ENCODE results near the gene RNF5.
"Not testable (repeated sequence)": the region's sequence is repeated elsewhere in the genome, so short reads cannot be mapped to it uniquely, and the experiment has no call there.

RNF5 gene

DNA sequence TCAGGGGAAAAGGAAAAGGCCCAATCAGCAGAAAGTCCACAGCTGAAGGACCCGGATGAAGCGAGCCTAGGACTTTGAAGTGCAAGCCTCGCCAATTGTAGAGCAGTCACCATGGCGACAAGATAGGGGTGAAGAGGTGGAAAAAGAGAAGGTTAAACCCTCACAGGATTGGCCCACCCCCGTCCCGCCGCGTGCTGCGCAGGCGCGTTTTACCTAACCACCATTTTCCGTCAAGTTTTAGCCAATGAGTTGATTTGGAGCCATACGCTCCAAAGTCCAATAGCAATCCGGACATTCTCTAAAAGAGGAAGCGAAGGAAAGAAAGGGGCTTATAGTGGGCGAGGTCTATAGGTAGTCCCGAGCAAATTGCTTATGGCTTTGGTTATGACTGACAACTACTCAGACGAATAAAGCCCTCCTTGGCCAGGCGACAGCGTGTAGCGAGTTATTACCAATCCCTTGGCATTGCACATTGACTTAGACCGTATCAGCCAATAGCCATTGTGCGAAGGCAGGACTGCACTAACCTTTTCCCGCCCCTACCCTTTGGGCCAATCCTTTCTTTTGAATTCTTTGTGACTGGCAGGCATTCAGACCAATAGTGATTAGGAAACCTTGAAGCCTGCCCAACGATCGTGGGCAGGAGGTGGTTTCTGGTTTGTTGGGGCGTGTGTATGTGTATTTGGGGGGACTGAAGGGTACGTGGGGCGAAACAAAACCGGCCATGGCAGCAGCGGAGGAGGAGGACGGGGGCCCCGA, at the start of gene RNF5:
Gene RNF5 (plus strand): TSS at position 618 of the 759 bp plus-strand sequence. CDS start 107 bp downstream, at position 725.
- Histone ChIP-seq H2AFZ (ENCODE audit: low read depth, low read length) (no peak within 1 kb of the TSS), H3K9me3 (ENCODE audit: low read length) (no peaks in the 10 kb centered on the region), H3K4me3 (ENCODE audit: low read length) (peak within 1 kb of the TSS; percentile 62), H3K4me1 (ENCODE audit: insufficient read depth, low read length) (peaks cover 37% of the 10 kb centered on the region), H3K27me3 (ENCODE audit: insufficient read depth, low read length) (no peaks in the 10 kb centered on the region), H3K36me3 (ENCODE audit: insufficient read depth, low read length) (peaks cover 31% of the 10 kb centered on the region)

DNA sequence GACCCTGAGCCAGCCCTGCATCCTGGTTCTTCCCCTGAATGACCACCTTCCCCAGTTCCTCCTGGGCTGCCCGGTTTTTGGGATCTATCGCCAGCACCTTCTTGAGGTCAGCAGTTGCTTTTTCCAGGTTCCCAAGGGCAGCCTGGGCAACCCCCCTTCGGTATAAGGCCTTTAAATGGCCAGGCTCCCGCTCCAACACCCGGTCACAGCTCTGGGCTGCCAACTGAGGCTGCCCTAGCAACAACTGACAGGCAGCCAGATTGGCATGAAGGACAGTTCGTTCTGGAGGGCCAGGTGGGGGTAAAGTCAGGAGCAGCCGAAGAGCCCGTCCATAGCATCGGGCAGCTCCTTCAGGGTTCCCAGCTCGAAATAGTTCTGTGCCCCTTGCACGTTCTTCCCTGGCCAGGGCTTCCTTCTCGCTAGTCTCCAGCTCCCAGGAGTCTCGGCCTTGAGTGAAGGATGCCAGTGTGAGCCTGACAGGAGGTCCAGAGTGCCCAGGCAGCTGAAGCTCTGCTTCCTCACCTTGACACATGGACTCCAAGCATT, 49.4 kb upstream of the RNF5 start:
- Histone ChIP-seq H3K36me3 (ENCODE audit: insufficient read depth, low read length) (peaks cover 21% of the 10 kb centered on the region), H3K27me3 (ENCODE audit: insufficient read depth, low read length) (no peaks in the 10 kb centered on the region), H3K9me3 (ENCODE audit: low read length) (no peaks in the 10 kb centered on the region), H2AFZ (ENCODE audit: low read depth, low read length) (no peak overlapping the region), H3K4me3 (ENCODE audit: low read length) (peak overlapping the region; percentile 77), H3K4me1 (ENCODE audit: insufficient read depth, low read length) (peaks cover 24% of the 10 kb centered on the region)

- Histone ChIP-seq H2AFZ (ENCODE audit: low read depth, low read length) (peak overlapping the region; percentile 78), H3K4me3 (ENCODE audit: low read length) (peak overlapping the region; percentile 77), H3K36me3 (ENCODE audit: insufficient read depth, low read length) (peaks cover 16% of the 10 kb centered on the region), H3K4me1 (ENCODE audit: insufficient read depth, low read length) (peaks cover 24% of the 10 kb centered on the region), H3K27me3 (ENCODE audit: insufficient read depth, low read length) (no peaks in the 10 kb centered on the region), H3K9me3 (ENCODE audit: low read length) (no peaks in the 10 kb centered on the region)
Measured at GRCh38 chr6:32129297-32130088, 48.7 kb upstream of the RNF5 start.

DNA sequence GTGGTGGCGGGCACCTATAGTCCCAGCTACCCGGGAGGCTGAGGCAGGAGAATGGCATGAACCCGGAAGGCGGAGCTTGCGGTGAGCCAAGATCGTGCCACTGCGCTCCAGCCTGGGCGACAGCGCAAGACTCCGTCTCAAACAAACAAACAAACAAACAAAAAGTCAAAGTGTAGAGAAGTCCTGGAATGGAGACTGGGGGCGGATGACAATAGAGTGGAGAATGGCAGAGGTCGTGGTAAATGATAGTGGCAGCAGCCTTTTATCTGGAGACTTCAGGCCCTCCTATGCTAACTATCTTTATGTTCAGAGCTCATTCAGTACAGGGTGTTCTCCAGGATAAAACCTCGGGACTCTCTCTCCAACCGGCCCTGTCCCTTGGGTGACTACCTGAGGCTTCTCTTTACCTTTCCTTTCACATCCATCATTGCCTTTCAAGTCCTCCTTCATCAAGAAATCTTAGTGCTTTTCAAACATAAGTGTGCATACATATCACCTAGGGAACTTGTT, 46.7 kb upstream of the RNF5 start:
- H3K4me1 ChIP-seq (ENCODE audit: insufficient read depth, low read length), result peaks cover 27% of the 10 kb centered on the region
- peaks cover 6% of the 10 kb centered on the region for H3K36me3 ChIP-seq (ENCODE audit: insufficient read depth, low read length)
- no peak overlapping the region for H3K4me3 ChIP-seq (ENCODE audit: low read length)
- no peaks in the 10 kb centered on the region for H3K27me3 ChIP-seq (ENCODE audit: insufficient read depth, low read length)
- no peaks in the 10 kb centered on the region for H3K9me3 ChIP-seq (ENCODE audit: low read length)
- no peak overlapping the region for H2AFZ ChIP-seq (ENCODE audit: low read depth, low read length)

DNA sequence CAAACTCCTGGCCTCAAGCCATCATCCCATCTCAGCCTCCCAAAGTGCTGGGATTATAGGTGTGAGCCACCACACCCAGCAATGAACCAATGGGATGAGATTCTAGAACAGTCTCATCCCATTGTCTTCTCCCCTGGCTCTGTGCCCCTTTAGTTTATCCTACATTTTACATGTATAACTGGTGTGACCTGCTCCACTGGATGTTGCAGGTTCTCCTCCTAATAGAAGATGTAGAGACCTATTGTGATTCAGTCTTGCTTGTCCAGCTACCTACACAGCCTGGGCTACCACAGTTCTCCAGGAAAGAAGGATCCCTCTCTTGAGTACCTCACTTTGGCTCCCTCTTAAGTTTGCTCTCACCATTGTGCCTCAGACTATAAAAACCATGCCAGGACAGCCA, 46.1 kb upstream of the RNF5 start:
- Histone ChIP-seq H2AFZ (ENCODE audit: low read depth, low read length) (no peak overlapping the region), H3K27me3 (ENCODE audit: insufficient read depth, low read length) (no peaks in the 10 kb centered on the region), H3K4me3 (ENCODE audit: low read length) (no peak overlapping the region)

GRCh38 chr6:32133786-32134185, 44.4 kb upstream of the RNF5 start:
- H3K27me3 ChIP-seq (ENCODE audit: insufficient read depth, low read length), result no peaks in the 10 kb centered on the region
- no peak overlapping the region for H3K4me3 ChIP-seq (ENCODE audit: low read length)
- H2AFZ ChIP-seq (ENCODE audit: low read depth, low read length), result no peak overlapping the region
- H3K36me3 ChIP-seq (ENCODE audit: insufficient read depth, low read length), result no peaks in the 10 kb centered on the region
- no peaks in the 10 kb centered on the region for H3K9me3 ChIP-seq (ENCODE audit: low read length)
- H3K4me1 ChIP-seq (ENCODE audit: insufficient read depth, low read length), result peaks cover 15% of the 10 kb centered on the region

More for the DNA sequence above, 46.1 kb upstream of the RNF5 start:
- no peaks in the 10 kb centered on the region for H3K36me3 ChIP-seq (ENCODE audit: insufficient read depth, low read length)
- no peaks in the 10 kb centered on the region for H3K9me3 ChIP-seq (ENCODE audit: low read length)
- peaks cover 23% of the 10 kb centered on the region for H3K4me1 ChIP-seq (ENCODE audit: insufficient read depth, low read length)

GRCh38 chr6:32137454-32137853, 40.8 kb upstream of the RNF5 start:
- Histone ChIP-seq H3K4me3 (ENCODE audit: low read length) (no peak overlapping the region), H3K9me3 (ENCODE audit: low read length) (no peaks in the 10 kb centered on the region), H3K36me3 (ENCODE audit: insufficient read depth, low read length) (no peaks in the 10 kb centered on the region), H3K27me3 (ENCODE audit: insufficient read depth, low read length) (no peaks in the 10 kb centered on the region), H2AFZ (ENCODE audit: low read depth, low read length) (no peak overlapping the region), H3K4me1 (ENCODE audit: insufficient read depth, low read length) (peaks cover 3% of the 10 kb centered on the region)

- H3K36me3 ChIP-seq (ENCODE audit: insufficient read depth, low read length), result no peaks in the 10 kb centered on the region
- H3K4me1 ChIP-seq (ENCODE audit: insufficient read depth, low read length), result peaks cover 3% of the 10 kb centered on the region
- no peaks in the 10 kb centered on the region for H3K27me3 ChIP-seq (ENCODE audit: insufficient read depth, low read length)
- H2AFZ ChIP-seq (ENCODE audit: low read depth, low read length), result no peak overlapping the region
- no peak overlapping the region for H3K4me3 ChIP-seq (ENCODE audit: low read length)
- H3K9me3 ChIP-seq (ENCODE audit: low read length), result no peaks in the 10 kb centered on the region
Measured at GRCh38 chr6:32139590-32139989, 38.6 kb upstream of the RNF5 start.

DNA sequence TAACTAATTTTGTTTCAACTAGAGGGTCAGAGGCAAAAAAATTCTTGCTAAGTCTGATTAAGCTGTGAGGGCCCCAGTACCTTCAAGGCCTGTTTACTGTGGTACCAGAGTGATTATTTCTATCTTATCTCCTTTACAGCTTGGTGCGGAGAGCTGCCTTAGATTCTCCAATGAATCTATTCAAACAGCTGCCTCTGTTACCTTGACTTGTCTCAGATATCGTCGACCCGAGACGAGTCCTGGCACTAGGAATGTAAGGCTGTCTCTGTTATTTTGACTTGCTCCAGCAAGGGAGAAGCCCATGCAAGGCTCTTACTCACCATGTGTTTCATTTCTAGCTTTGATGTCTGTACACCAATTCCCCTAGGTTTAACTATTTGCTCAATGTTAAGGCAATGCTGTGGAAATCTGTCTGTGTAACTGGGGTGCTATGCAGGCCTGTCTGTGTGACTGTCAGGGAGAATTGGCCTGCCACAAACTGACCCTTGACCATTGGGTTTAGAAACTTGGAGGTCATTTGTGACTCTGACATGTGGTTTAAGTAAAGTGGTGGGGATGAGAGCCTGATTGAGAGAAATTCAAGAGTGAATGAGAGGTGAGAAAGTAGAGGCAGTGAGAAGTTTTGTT, 37.7 kb upstream of the RNF5 start:
- Histone ChIP-seq H3K4me3 (ENCODE audit: low read length) (no peak overlapping the region), H2AFZ (ENCODE audit: low read depth, low read length) (no peak overlapping the region), H3K9me3 (ENCODE audit: low read length) (no peaks in the 10 kb centered on the region), H3K4me1 (ENCODE audit: insufficient read depth, low read length) (peaks cover 3% of the 10 kb centered on the region), H3K36me3 (ENCODE audit: insufficient read depth, low read length) (no peaks in the 10 kb centered on the region), H3K27me3 (ENCODE audit: insufficient read depth, low read length) (no peaks in the 10 kb centered on the region)

GRCh38 chr6:32144238-32144637, 34.0 kb upstream of the RNF5 start:
- H3K4me1 ChIP-seq (ENCODE audit: insufficient read depth, low read length); H2AFZ ChIP-seq (ENCODE audit: low read depth, low read length); H3K27me3 ChIP-seq (ENCODE audit: insufficient read depth, low read length); H3K36me3 ChIP-seq (ENCODE audit: insufficient read depth, low read length); H3K9me3 ChIP-seq (ENCODE audit: low read length); H3K4me3 ChIP-seq (ENCODE audit: low read length): not testable (repeated sequence)

- no peak overlapping the region for H2AFZ ChIP-seq (ENCODE audit: low read depth, low read length)
- H3K4me1 ChIP-seq (ENCODE audit: insufficient read depth, low read length), result peaks cover 9% of the 10 kb centered on the region
- H3K9me3 ChIP-seq (ENCODE audit: low read length), result no peaks in the 10 kb centered on the region
- H3K27me3 ChIP-seq (ENCODE audit: insufficient read depth, low read length), result no peaks in the 10 kb centered on the region
- no peak overlapping the region for H3K4me3 ChIP-seq (ENCODE audit: low read length)
- H3K36me3 ChIP-seq (ENCODE audit: insufficient read depth, low read length), result no peaks in the 10 kb centered on the region
Measured at GRCh38 chr6:32146287-32146686, 31.9 kb upstream of the RNF5 start.

- no peaks in the 10 kb centered on the region for H3K36me3 ChIP-seq (ENCODE audit: insufficient read depth, low read length)
- no peak overlapping the region for H2AFZ ChIP-seq (ENCODE audit: low read depth, low read length)
- peaks cover 11% of the 10 kb centered on the region for H3K4me1 ChIP-seq (ENCODE audit: insufficient read depth, low read length)
- no peaks in the 10 kb centered on the region for H3K27me3 ChIP-seq (ENCODE audit: insufficient read depth, low read length)
- H3K9me3 ChIP-seq (ENCODE audit: low read length), result no peaks in the 10 kb centered on the region
- H3K4me3 ChIP-seq (ENCODE audit: low read length), result no peak overlapping the region
Measured at GRCh38 chr6:32146687-32147086, 31.5 kb upstream of the RNF5 start.
